Spleen (tissue), 11 donors: ENCODE data around the gene ADGRB2. TPM values are rescaled to one million over a fixed set of nuclear protein-coding genes. Genes with fewer than 3 reads are reported as not detected.
A peak's percentile ranks its signal among the peaks of the same experiment; 100 is the strongest.

ENCODE experiments used
- DNase-seq: peaks from one replicate; pipeline ENCODE4 v3.0.0-alpha.2; 2020
- H3K27ac ChIP-seq, 8 donors: fragments of 200-600 bp; sonication (generic) in 7 of 8; 1 replicate in 4 of 8; 2 replicates in 4 of 8; pipeline versions ENCODE4 v1.5.0 to v1.8.0; 2016 to 2021; ENCODE audit warnings: inconsistent platforms in 4 of 8, mild to moderate bottlenecking in 4 of 8, moderate library complexity in 1 of 8
- H3K27me3 ChIP-seq, 7 donors: fragments of 200-600 bp; sonication (generic) in 6 of 7; replicated peaks in 1 of 7; 1 replicate in 4 of 7; 2 replicates in 3 of 7; pipeline versions ENCODE4 v1.5.0 to v1.8.0; 2016 to 2021; ENCODE audit warnings: inconsistent platforms in 3 of 7, mild to moderate bottlenecking in 1 of 7
- H3K36me3 ChIP-seq, 6 donors: fragments of 200-600 bp; sonication (generic) in 5 of 6; 1 replicate in 4 of 6; 2 replicates in 2 of 6; pipeline versions ENCODE4 v1.5.0 to v1.8.0; 2016 to 2021; ENCODE audit warnings: inconsistent platforms in 2 of 6
- H3K4me1 ChIP-seq, 6 donors: fragments of 200-600 bp; sonication (generic) in 5 of 6; 1 replicate in 3 of 6; 2 replicates in 3 of 6; pipeline versions ENCODE4 v1.5.0 to v1.8.0; 2016 to 2021; ENCODE audit warnings: inconsistent platforms in 3 of 6
- H3K4me3 ChIP-seq, 8 donors: fragments of 200-600 bp; sonication (generic) in 7 of 8; 1 replicate in 4 of 8; 2 replicates in 4 of 8; pipeline versions ENCODE4 v1.5.0 to v1.8.0; 2016 to 2021; ENCODE audit warnings: inconsistent platforms in 4 of 8, mild to moderate bottlenecking in 4 of 8, moderate library complexity in 2 of 8
- H3K9me3 ChIP-seq, 8 donors: fragments of 200-600 bp; sonication (generic) in 7 of 8; 1 replicate in 4 of 8; 2 replicates in 4 of 8; pipeline versions ENCODE4 v1.5.0 to v1.8.0; 2016 to 2021; ENCODE audit warnings: inconsistent platforms in 4 of 8
- CTCF ChIP-seq, 11 experiments: fragments of 200-600 bp in 7 of 11; fragments of 450-650 bp in 4 of 11; sonication (generic) in 4 of 11; IDR thresholded peaks in 8 of 11; conservative IDR thresholded peaks in 3 of 11; 1 replicate in 7 of 11; 2 replicates in 4 of 11; pipeline versions ENCODE4 v1.4.0 to v1.8.0; 2016 to 2021; ENCODE audit warnings: antibody characterized with exemption in 11 of 11, inconsistent platforms in 4 of 11, mild to moderate bottlenecking in 1 of 11
- POLR2A ChIP-seq, 3 donors: fragments of 450-650 bp; IDR thresholded peaks; one replicate each; pipeline ENCODE4 v1.5.1; 2017; ENCODE audit warnings: antibody characterized with exemption in 3 of 3, mild to moderate bottlenecking in 1 of 3
- POLR2AphosphoS5 ChIP-seq, 3 donors: sonication (generic); formaldehyde crosslinking; IDR thresholded peaks; one replicate each; pipeline ENCODE4 v1.5.1; 2017; ENCODE audit warnings: antibody characterized with exemption in 3 of 3
- WGBS, 5 donors: extraction: QIAGEN DNeasy Blood & Tissue Kit in 3 of 5; methylation state at CpG; one replicate each; pipeline versions ENCODE4 v1.1.5 to v1.1.7; 2013 to 2018; 5-methylcytosine and 5-hydroxymethylcytosine counted together
- intact Hi-C: fragments of 100-400 bp; cut with DNase I; formaldehyde crosslinking; loops from one replicate; pipeline ENCODE4 v1.15.0; 2023; ENCODE audit warnings: low total_unique reads
- polyA plus RNA-seq, 3 donors: library from polyadenylated mRNA; stranded (reverse); fragments of 200-250 nt; gene quantifications; one replicate each; pipeline ENCODE4 v1.2.1, GENCODE V29; 2013
- total RNA-seq, 7 donors: library from RNA; depleted of rRNA in 3 of 7; stranded (reverse); fragments of >200 nt in 3 of 7; fragmentation: NEBNext Ultra II Directional in 4 of 7; extraction: Animal tissue kit (Norgen Biotek cat#: 25700) in 4 of 7; gene quantifications; one replicate each; pipeline versions ENCODE4 v1.1.0 to v1.2.1, GENCODE V29; 2016 to 2021
- donor health status: healthy with polysubstance abuse.
- donor health status: DM: no; HTN: no; CAD: no; lungs with moderate emphysema.
- donor health status: DM: no; HTN: no; CAD: no.
- donor health status: Bipolar disorder and iron deficiency.
- donor health status: healthy.
- donor health status: DM: no; HTN: no; CAD: no.
- donor health status: DM: yes; HTN: yes; CAD: no.

ADGRB2 gene
- total and polyA plus RNA-seq, 10 donors = 0.52 to 5.1 (median 1.5) TPM

DNA sequence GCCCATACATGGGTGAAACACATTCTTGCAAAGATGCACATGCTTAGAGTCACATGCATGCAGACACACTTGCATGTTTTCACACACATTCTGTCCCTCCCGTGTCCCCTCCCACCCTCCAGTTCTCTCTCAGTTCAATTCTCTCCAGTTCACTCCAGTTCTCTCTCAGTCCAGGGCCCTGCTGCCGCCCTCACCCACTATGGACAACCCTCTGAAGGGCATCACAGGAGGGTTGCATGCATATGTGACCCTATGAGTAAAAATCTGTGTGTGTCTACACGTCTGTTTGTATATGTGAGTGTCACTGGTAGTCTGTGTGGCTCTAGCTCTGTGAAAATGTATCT is 21.8 kb upstream of the ADGRB2 start:
- peak; percentile 59 for DNase-seq

DNA sequence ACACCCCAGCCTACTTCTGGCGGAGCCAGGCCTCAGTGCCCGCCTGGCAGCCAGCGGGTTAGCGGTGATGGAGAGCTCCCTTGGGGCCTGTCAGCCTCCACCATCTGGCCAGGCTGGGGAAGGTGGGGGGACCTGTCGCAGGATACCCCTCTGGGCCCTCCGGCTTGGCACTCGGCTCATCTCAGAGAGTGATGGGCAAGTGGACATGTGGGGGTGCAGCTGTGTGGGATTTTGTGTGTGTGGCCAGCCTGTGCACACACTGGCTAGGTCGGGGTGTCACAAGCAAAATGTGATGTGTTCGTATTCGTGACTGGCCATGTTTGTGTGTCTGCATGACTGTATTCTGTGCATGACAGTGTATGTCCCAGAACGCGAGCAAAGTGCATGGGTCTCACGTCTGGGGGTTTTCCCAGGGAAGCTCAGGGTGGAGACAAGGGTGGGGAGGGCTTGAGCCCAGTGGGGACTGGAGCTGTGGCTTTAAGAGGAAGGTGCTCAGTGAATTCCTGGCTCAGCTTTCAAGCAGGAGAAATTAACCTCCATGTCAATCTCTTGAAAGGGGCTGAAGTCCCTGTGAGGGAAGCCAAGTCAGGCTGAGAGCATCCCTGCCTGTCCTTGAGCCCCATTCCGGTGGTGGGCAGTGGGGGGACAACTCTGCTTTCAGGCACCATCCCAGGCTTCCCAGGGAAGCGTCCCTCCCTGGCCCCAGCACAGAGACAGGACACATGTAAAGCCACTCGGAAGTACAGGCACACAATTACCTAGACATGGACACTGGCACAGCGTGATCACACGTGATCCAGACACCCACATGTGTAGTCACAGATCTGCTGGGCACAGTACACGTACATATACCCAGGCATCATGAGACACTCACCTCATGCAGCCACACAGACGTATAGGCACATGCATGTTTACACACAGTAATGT is 21.1 kb upstream of the ADGRB2 start:
- intact Hi-C loops = no loop called here
- peaks cover 0 to 69% (median 28%) of the 10 kb centered on the region in 6 donors for H3K4me1 ChIP-seq
- TF ChIP-seq CTCF (IDR thresholded peaks at IDR 0.05 in 8 of 11, conservative IDR thresholded peaks at IDR 0.05 in 3 of 11) (no peak), POLR2AphosphoS5 (IDR thresholded peaks at IDR 0.05) (peak in 2 of 3 donors; percentile 52 to 59)

More for the DNA sequence above, 21.8 kb upstream of the ADGRB2 start:
- intact Hi-C loops = no loop called here
- Histone ChIP-seq H3K4me1 (peaks cover 0 to 69% (median 28%) of the 10 kb centered on the region in 6 donors), H3K9me3 (no peaks in the 10 kb centered on the region), H3K4me3 (no peak overlapping the region), H3K27ac (peak overlapping the region in 1 of 8 donors; percentile 49), H3K27me3 (peaks cover 0 to 4% (median 0%) of the 10 kb centered on the region in 7 donors), H3K36me3 (no peaks in the 10 kb centered on the region)
- WGBS, 5 donors = 81 to 91% (median 90%) methylated on average over 3 of the region's 3 CpGs
- no peak for TF ChIP-seq POLR2AphosphoS5 (IDR thresholded peaks at IDR 0.05)
- no peak for TF ChIP-seq CTCF (IDR thresholded peaks at IDR 0.05 in 8 of 11, conservative IDR thresholded peaks at IDR 0.05 in 3 of 11)
- TF ChIP-seq POLR2A (IDR thresholded peaks at IDR 0.05) = no peak

GRCh38 chr1:31784356-31785019 is 20.3 kb upstream of the ADGRB2 start:
- Histone ChIP-seq H3K4me3 (no peak overlapping the region), H3K27me3 (peaks cover 0 to 4% (median 0%) of the 10 kb centered on the region in 7 donors), H3K27ac (peak overlapping the region in 4 of 8 donors; percentile 5 to 49 (median 16)), H3K9me3 (no peaks in the 10 kb centered on the region), H3K4me1 (peaks cover 0 to 66% (median 26%) of the 10 kb centered on the region in 6 donors), H3K36me3 (no peaks in the 10 kb centered on the region)
- TF ChIP-seq POLR2AphosphoS5 (IDR thresholded peaks at IDR 0.05) (no peak), CTCF (IDR thresholded peaks at IDR 0.05 in 8 of 11, conservative IDR thresholded peaks at IDR 0.05 in 3 of 11) (no peak), POLR2A (IDR thresholded peaks at IDR 0.05) (no peak)
- 79 to 90% (median 85%) methylated on average over 4 of the region's 4 CpGs for WGBS, 5 donors
- intact Hi-C loops = no loop called here
- DNase-seq = peak; percentile 55

More for the DNA sequence above, 21.1 kb upstream of the ADGRB2 start:
- Histone ChIP-seq H3K4me3 (no peak overlapping the region), H3K27ac (peak overlapping the region in 3 of 8 donors; percentile 5 to 49 (median 11)), H3K36me3 (no peaks in the 10 kb centered on the region), H3K9me3 (no peaks in the 10 kb centered on the region), H3K27me3 (peaks cover 0 to 4% (median 0%) of the 10 kb centered on the region in 7 donors)
- WGBS, 5 donors = 61 to 84% (median 75%) methylated on average over 12 to 20 of the region's 20 CpGs
- DNase-seq = peak; percentile 93

GRCh38 chr1:31783846-31784245 is 19.7 kb upstream of the ADGRB2 start:
- TF ChIP-seq CTCF (IDR thresholded peaks at IDR 0.05 in 8 of 11, conservative IDR thresholded peaks at IDR 0.05 in 3 of 11) = no peak
- no peak overlapping the region for H3K4me3 ChIP-seq
- WGBS, 5 donors = 74 to 96% (median 91%) methylated on average over 3 of the region's 3 CpGs
- intact Hi-C loops = no loop called here
- peak; percentile 49 for DNase-seq
- H3K27ac ChIP-seq = no peak overlapping the region
- H3K9me3 ChIP-seq = no peaks in the 10 kb centered on the region
- peaks cover 0 to 7% (median 0%) of the 10 kb centered on the region in 7 donors for H3K27me3 ChIP-seq
- H3K36me3 ChIP-seq = no peaks in the 10 kb centered on the region
- peaks cover 0 to 61% (median 21%) of the 10 kb centered on the region in 6 donors for H3K4me1 ChIP-seq
